ENCODE measurements around the gene ZNF677.
A peak's percentile ranks its signal among the peaks of the same experiment; 100 is the strongest.
"Not testable (repeated sequence)": the region's sequence is repeated elsewhere in the genome, so short reads cannot be mapped to it uniquely, and the experiment has no call there.

ZNF677 gene

DNA sequence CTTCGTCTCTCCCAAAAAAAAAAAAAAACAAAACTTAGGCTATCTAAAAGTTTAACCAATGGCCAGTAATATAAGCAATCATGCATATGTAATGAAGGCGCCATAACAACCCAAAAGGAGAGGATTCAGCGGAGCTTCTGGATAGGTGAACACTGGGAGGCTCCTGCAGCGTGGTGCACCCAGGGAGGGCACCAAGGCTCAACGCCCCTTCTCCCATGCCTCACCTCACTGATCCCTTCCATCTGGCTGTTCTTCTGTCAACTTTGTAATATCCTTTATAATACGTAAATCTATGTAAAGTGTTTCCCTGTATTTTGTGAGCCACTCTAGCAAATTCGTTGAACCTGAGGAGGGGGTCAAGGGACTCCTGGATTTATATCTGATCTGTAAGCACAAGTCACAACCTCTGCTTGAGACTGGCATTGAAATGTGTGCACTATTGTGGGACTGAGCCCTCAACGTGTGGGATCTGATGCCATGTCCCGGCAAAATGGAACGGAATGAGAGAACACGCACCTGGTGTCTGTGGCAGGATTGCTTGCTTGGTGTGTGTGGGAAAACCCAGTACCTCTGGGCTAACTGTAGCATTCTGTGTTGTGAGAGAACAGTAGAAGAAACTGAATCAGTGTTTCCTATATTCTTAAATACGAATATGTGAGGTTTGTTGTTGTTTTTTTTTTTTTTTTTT, 61.0 kb downstream of the ZNF677 start:
- no peak for DNase-seq (ENCODE audit: low read depth in 2 of 2)

DNA sequence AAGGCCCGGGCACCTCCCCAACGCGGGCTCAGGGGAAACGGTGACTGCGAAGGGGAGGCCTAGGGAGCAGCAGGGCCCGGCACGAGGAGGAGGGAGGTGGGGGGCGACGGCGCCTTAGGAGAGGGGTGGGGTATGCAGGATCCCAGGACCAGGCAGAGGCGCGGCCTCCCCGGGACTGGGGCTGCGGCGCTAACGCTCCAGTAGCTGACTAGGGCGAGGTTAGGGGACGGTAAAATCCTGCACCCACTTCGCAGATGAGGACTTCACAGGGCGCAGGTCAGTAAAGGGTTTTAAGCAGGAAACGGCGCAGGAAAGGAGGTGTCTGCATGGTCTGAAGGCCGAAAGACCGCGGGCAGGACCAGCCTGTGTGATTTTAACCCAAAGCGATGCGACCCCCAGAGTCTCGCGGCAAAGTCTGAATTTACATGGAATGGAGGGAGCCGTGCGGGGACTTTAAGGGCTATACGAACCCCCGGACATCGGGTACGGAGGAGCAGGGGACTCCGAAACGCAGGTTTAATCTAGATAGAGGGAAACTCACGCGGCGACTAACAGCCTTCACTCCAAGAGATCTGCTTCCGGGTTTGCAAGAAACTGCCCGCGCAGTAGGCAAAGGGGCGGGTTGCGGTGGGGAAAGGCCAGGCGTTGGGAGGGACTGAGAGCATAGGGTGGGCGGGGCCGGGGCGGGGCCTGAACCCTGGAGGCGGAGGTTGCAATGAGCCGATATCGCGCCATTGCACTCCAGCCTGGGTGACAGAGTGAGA, 61.7 kb downstream of the ZNF677 start, which contains the start of gene ZNF665:
ZNF665 (minus strand) TSS at position 588 of the 764 bp plus-strand sequence. CDS start 10,460 bp downstream, outside the sequence.
- DNase-seq (ENCODE audit: low read depth in 2 of 2) = peak; percentile 52 to 71

DNA sequence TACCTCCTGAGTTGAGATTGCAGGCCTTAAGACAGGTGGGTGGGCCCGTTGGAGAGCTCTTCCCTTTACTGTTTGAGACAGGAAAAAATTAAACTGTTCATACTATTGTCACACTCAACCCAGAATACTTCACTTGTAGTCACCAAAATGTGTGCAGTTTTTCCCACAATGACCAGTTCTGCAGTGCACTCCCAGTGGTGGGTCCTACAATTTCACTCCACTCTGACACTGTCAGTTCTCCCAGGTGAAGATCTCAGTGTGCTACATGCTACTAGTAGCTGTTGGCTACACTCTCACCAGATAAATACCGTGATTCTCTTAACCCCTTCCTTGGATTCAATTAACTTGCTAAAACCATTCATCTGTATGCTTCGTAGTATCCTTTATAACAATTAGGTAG, 64.4 kb downstream of the ZNF677 start:
- no peak for DNase-seq (ENCODE audit: low read depth in 2 of 2)

GRCh38 chr19:53189691-53190198, 64.9 kb downstream of the ZNF677 start:
- not testable (repeated sequence) for DNase-seq (ENCODE audit: low read depth in 2 of 2)
